LoVo (cell line): ENCODE data around the gene USP16.

Experiments used
- DNase-seq: peaks from one replicate; pipeline ENCODE4 v3.0.0-alpha.2; 2016; ENCODE audit warnings: low spot score

Gene USP16

GRCh38 chr21:29083306-29083705, 58.8 kb downstream of the USP16 start:
- DNase-seq = no peak

GRCh38 chr21:29084372-29084771, 59.9 kb downstream of the USP16 start:
- no peak for DNase-seq

- no peak for DNase-seq
Observed at GRCh38 chr21:29085106-29085752, 60.8 kb downstream of the USP16 start.

GRCh38 chr21:29091033-29091432, 66.6 kb downstream of the USP16 start:
- no peak for DNase-seq

GRCh38 chr21:29092102-29092959, 67.9 kb downstream of the USP16 start:
- no peak for DNase-seq

GRCh38 chr21:29096218-29097015, 71.9 kb downstream of the USP16 start:
- DNase-seq = no peak

- DNase-seq = no peak
Observed at GRCh38 chr21:29098156-29098555, 73.7 kb downstream of the USP16 start.

GRCh38 chr21:29102791-29103257, 78.4 kb downstream of the USP16 start:
- DNase-seq = no peak
